HG03520 (cell line): ENCODE data around the gene ITFG1.
"Not testable (repeated sequence)": the region's sequence is repeated elsewhere in the genome, so short reads cannot be mapped to it uniquely, and the experiment has no call there.

Experiments
- ATAC-seq: cut with Tn5 transposase; IDR thresholded peaks from one replicate; pipeline ENCODE4 v1.9.1; 2021; ENCODE audit warnings: mild to moderate bottlenecking, moderate library complexity; ENCODE audit not compliant: unreplicated experiment

The ITFG1 gene

GRCh38 chr16:47250983-47251382 is 209.9 kb downstream of the ITFG1 start:
- ATAC-seq = no peak

- ATAC-seq = no peak
These were observed 213.2 kb downstream of the ITFG1 start for GRCh38 chr16:47247690-47248089.

GRCh38 chr16:47244206-47244605 is 216.7 kb downstream of the ITFG1 start:
- ATAC-seq = no peak

GRCh38 chr16:47241061-47241460 is 219.8 kb downstream of the ITFG1 start:
- no peak for ATAC-seq

GRCh38 chr16:47236716-47237115 is 224.1 kb downstream of the ITFG1 start:
- no peak for ATAC-seq

GRCh38 chr16:47230296-47230695 is 230.6 kb downstream of the ITFG1 start:
- ATAC-seq = no peak

- ATAC-seq = no peak
These were observed 231.5 kb downstream of the ITFG1 start for GRCh38 chr16:47229053-47230050.

GRCh38 chr16:47228241-47228640 is 232.6 kb downstream of the ITFG1 start:
- ATAC-seq = no peak

- no peak for ATAC-seq
These were observed 247.0 kb downstream of the ITFG1 start for GRCh38 chr16:47213761-47214440.

GRCh38 chr16:47211218-47211617 is 249.6 kb downstream of the ITFG1 start:
- no peak for ATAC-seq

GRCh38 chr16:47204736-47205504 is 255.9 kb downstream of the ITFG1 start:
- no peak for ATAC-seq

GRCh38 chr16:47203433-47203832 is 257.4 kb downstream of the ITFG1 start:
- not testable (repeated sequence) for ATAC-seq

- no peak for ATAC-seq
These were observed 262.7 kb downstream of the ITFG1 start for GRCh38 chr16:47198180-47198575.

GRCh38 chr16:47197536-47198179 is 263.2 kb downstream of the ITFG1 start:
- ATAC-seq = no peak

- no peak for ATAC-seq
These were observed 264.4 kb downstream of the ITFG1 start for GRCh38 chr16:47196457-47196856.

GRCh38 chr16:47182318-47182717 is 278.5 kb downstream of the ITFG1 start:
- ATAC-seq = no peak

- ATAC-seq = not testable (repeated sequence)
These were observed 279.8 kb downstream of the ITFG1 start for GRCh38 chr16:47181066-47181465.

GRCh38 chr16:47180073-47180472 is 280.8 kb downstream of the ITFG1 start:
- ATAC-seq = no peak

GRCh38 chr16:47175152-47175551 is 285.7 kb downstream of the ITFG1 start:
- no peak for ATAC-seq

- no peak for ATAC-seq
These were observed 298.0 kb downstream of the ITFG1 start for GRCh38 chr16:47162670-47163420.
